Eye (tissue), 1 donor: ENCODE data around the gene HELZ2.
"Not testable (repeated sequence)": the region's sequence is repeated elsewhere in the genome, so short reads cannot be mapped to it uniquely, and the experiment has no call there.

Experiments
- DNase-seq: peaks from one replicate; pipeline ENCODE4 v3.0.0-alpha.2; 2015

HELZ2 gene

GRCh38 chr20:63564036-63564810, 9.8 kb downstream of the HELZ2 start:
- DNase-seq: no peak

- DNase-seq: no peak
These were observed 10.7 kb downstream of the HELZ2 start for GRCh38 chr20:63563225-63563935.

- no peak for DNase-seq
These were observed 11.4 kb downstream of the HELZ2 start for GRCh38 chr20:63562461-63563224.

GRCh38 chr20:63561624-63562396, 12.2 kb downstream of the HELZ2 start:
- DNase-seq: no peak

- DNase-seq: no peak
These were observed 13.0 kb downstream of the HELZ2 start for GRCh38 chr20:63560856-63561609.

GRCh38 chr20:63560333-63560805, 13.7 kb downstream of the HELZ2 start:
- no peak for DNase-seq

GRCh38 chr20:63559485-63560332, 14.3 kb downstream of the HELZ2 start:
- DNase-seq: not testable (repeated sequence)

- no peak for DNase-seq
These were observed 15.1 kb downstream of the HELZ2 start for GRCh38 chr20:63558804-63559484.

- DNase-seq: no peak
These were observed 16.6 kb downstream of the HELZ2 start for GRCh38 chr20:63557481-63557891.

GRCh38 chr20:63556873-63557478, 17.1 kb downstream of the HELZ2 start:
- no peak for DNase-seq

GRCh38 chr20:63555661-63556381, 18.2 kb downstream of the HELZ2 start:
- DNase-seq: no peak

GRCh38 chr20:63554361-63555278, 19.4 kb downstream of the HELZ2 start:
- peak; percentile 49 for DNase-seq

- peak; percentile 84 for DNase-seq
These were observed 20.1 kb downstream of the HELZ2 start, which contains the start of gene FNDC11 for GRCh38 chr20:63553933-63554290. FNDC11 (plus strand) TSS chr20:63554159; CDS start chr20:63555664, 1,505 bp downstream.

GRCh38 chr20:63553251-63553932, 20.6 kb downstream of the HELZ2 start:
- DNase-seq: peak; percentile 91

GRCh38 chr20:63552481-63553249, 21.4 kb downstream of the HELZ2 start:
- no peak for DNase-seq

- DNase-seq: peak; percentile 58
These were observed 23.0 kb downstream of the HELZ2 start for GRCh38 chr20:63551068-63551467.
